K562 (cell line): ENCODE measurements around the gene SIRT7. TPM values are rescaled to one million over a fixed set of nuclear protein-coding genes. Genes with fewer than 3 reads are reported as not detected.

Experiments
- ADNP ChIP-seq: fragments of 200-800 bp; sonication (Bioruptor generic); IDR thresholded peaks from 2 replicates; pipeline ENCODE4 v1.6.1; 2016; ENCODE audit warnings: missing genetic modification characterization, missing compliant biosample characterization
- BRD4 ChIP-seq: fragments of 200-600 bp; sonication (generic); IDR thresholded peaks from 2 replicates; pipeline ENCODE4 v1.6.1; 2017; ENCODE audit warnings: inconsistent platforms
- CTBP1 ChIP-seq: fragments of 450-650 bp; IDR thresholded peaks from 2 replicates; pipeline ENCODE4 v1.6.1; 2016; ENCODE audit warnings: borderline replicate concordance
- CXXC5 ChIP-seq: fragments of 250-450 bp; sonication (Bioruptor Pico); IDR thresholded peaks from 2 replicates; pipeline ENCODE4 v1.8.0; 2022; ENCODE audit warnings: inconsistent platforms, mild to moderate bottlenecking, moderate library complexity
- EHMT2 ChIP-seq: fragments of 450-650 bp; IDR thresholded peaks from 2 replicates; pipeline ENCODE4 v1.6.1; 2018; ENCODE audit warnings: antibody characterized with exemption
- FIP1L1 ChIP-seq: fragments of 200-400 bp; formaldehyde crosslinking; IDR thresholded peaks from 2 replicates; pipeline ENCODE4 v1.6.1; 2018; ENCODE audit warnings: mild to moderate bottlenecking, low read depth, low read length; ENCODE audit not compliant: poor library complexity, severe bottlenecking
- HNRNPLL ChIP-seq: fragments of 200-400 bp; formaldehyde crosslinking; IDR thresholded peaks from 2 replicates; pipeline ENCODE4 v1.6.1; 2017; ENCODE audit warnings: low read length, low read depth, mild to moderate bottlenecking; ENCODE audit not compliant: poor library complexity, severe bottlenecking
- HNRNPUL1 ChIP-seq: fragments of 200-400 bp; formaldehyde crosslinking; IDR thresholded peaks from 2 replicates; pipeline ENCODE4 v1.6.1; 2017; ENCODE audit warnings: low read length
- PTRF ChIP-seq: fragments of 450-650 bp; IDR thresholded peaks from 2 replicates; pipeline ENCODE4 v1.6.1; 2016; ENCODE audit warnings: mild to moderate bottlenecking, missing genetic modification characterization, missing compliant biosample characterization
- RFX5 ChIP-seq: IDR thresholded peaks from 2 replicates; pipeline ENCODE4 v1.6.1; 2011; ENCODE audit warnings: low read depth, mild to moderate bottlenecking, improper control_type of control experiment, low read length
- RFX7 ChIP-seq: fragments of 250-450 bp; sonication (Bioruptor Pico); IDR thresholded peaks from 2 replicates; pipeline ENCODE4 v1.5.1; 2021; ENCODE audit warnings: mild to moderate bottlenecking
- SMARCA4 ChIP-seq: fragments of 450-650 bp; IDR thresholded peaks from 2 replicates; pipeline ENCODE4 v1.6.1; 2016
- TFAP4 ChIP-seq: sonication (generic); formaldehyde crosslinking; IDR thresholded peaks from 2 replicates; pipeline ENCODE4 v1.8.0; 2022; ENCODE audit warnings: missing genetic modification reagents, mild to moderate bottlenecking, moderate library complexity, borderline replicate concordance
- THRA ChIP-seq: fragments of 450-650 bp; IDR thresholded peaks from 2 replicates; pipeline ENCODE4 v1.6.1; 2017; ENCODE audit warnings: mild to moderate bottlenecking, moderate library complexity
- ZBTB33 ChIP-seq: sonication (generic); formaldehyde crosslinking; IDR thresholded peaks from 2 replicates; pipeline ENCODE4 v1.8.1; 2023; ENCODE audit warnings: mild to moderate bottlenecking, missing genetic modification reagents
- ZNF609 ChIP-seq: sonication (generic); formaldehyde crosslinking; IDR thresholded peaks from 2 replicates; pipeline ENCODE4 v1.8.1; 2023; ENCODE audit warnings: missing genetic modification reagents, mild to moderate bottlenecking, borderline replicate concordance
- ZNF639 ChIP-seq, 2 experiments: fragments of 200-800 bp in 1 of 2; sonication (Bioruptor generic) in 1 of 2; sonication (generic) in 1 of 2; formaldehyde crosslinking in 1 of 2; IDR thresholded peaks in 1 of 2; conservative IDR thresholded peaks in 1 of 2; 2 replicates each; pipeline versions ENCODE4 v1.5.0 to v1.6.1; 2016 to 2020; ENCODE audit warnings: missing compliant biosample characterization in 1 of 2, missing genetic modification characterization in 1 of 2, missing genetic modification reagents in 1 of 2
- polyA plus RNA-seq, 8 experiments: library from polyadenylated mRNA; depleted of rRNA in 4 of 8; stranded (reverse) in 5 of 8; unstranded in 3 of 8; fragments of >200 nt; fragmentation: Nextera tagmentation in 2 of 8; fragmentation: Illumina TruSeq in 1 of 8; extraction: Ambion mirVana in 2 of 8; extraction: Trizol in 1 of 8; gene quantifications; 2 replicates each; pipeline versions ENCODE4 v1.2.1 to v1.2.3, GENCODE V29; 2011 to 2014; ENCODE audit warnings: inconsistent platforms in 1 of 8, missing spikeins in 1 of 8
- total RNA-seq, 7 experiments: library from RNA; depleted of rRNA in 6 of 7; stranded (reverse); fragments of >200 nt in 6 of 7; fragmentation: Illumina TruSeq in 2 of 7; extraction: Trizol in 2 of 7; gene quantifications; 2 replicates each; pipeline versions ENCODE4 v1.2.1 to v1.2.3, GENCODE V29; 2011 to 2021; ENCODE audit warnings: low replicate concordance in 1 of 7

SIRT7 gene
- total and polyA plus RNA-seq, 9 of the 15 experiments (the other 6 are each of a cell fraction or from before 2014, with no cell fraction given), result 1.6 to 54.8 (median 20.3) TPM

- no peak for TF ChIP-seq RFX7 (CRISPR knock-in tag)
- TF ChIP-seq FIP1L1, result peak; percentile 47
- TF ChIP-seq TFAP4 (CRISPR knock-in tag), result peak; percentile 68
- no peak for TF ChIP-seq HNRNPUL1
- no peak for TF ChIP-seq ADNP (tag)
- 0 out of 4 replicates have a peak, but pooled peaks of 1 of the 2 experiments have one; percentile 45 for TF ChIP-seq ZNF639 (CRISPR knock-in tag; conservative IDR thresholded peaks at IDR 0.05 in 1 of 2, IDR thresholded peaks at IDR 0.05 in 1 of 2)
- TF ChIP-seq EHMT2, result no peak
- no peak for TF ChIP-seq SMARCA4
- no peak for TF ChIP-seq BRD4
- TF ChIP-seq THRA, result no peak
- TF ChIP-seq CXXC5 (CRISPR knock-in tag), result peak; percentile 72
- no peak for TF ChIP-seq RFX5
- no peak for TF ChIP-seq ZNF609 (CRISPR knock-in tag)
- TF ChIP-seq CTBP1, result peak; percentile 14; the same call in 1 of the 2 replicates
- TF ChIP-seq ZBTB33 (CRISPR knock-in tag), result peak; percentile 81
- no peak for TF ChIP-seq PTRF (tag)
- TF ChIP-seq HNRNPLL, result peak; percentile 79
Observed at GRCh38 chr17:81922566-81923301, 4.8 kb upstream of the SIRT7 start (continued).
